ENCODE data around the gene LYZ. TPM values are rescaled to one million over a fixed set of nuclear protein-coding genes. Genes with fewer than 3 reads are reported as not detected.
A peak's percentile ranks its signal among the peaks of the same experiment; 100 is the strongest.

Gene LYZ
- total and polyA plus RNA-seq, 9 of the 15 experiments (the other 6 are each of a cell fraction or from before 2014, with no cell fraction given), result 27.2 to 96.3 (median 42.1) TPM

- TF ChIP-seq TEAD4 (IDR thresholded peaks at IDR 0.05; ENCODE audit: low read length), result peak; percentile 56; the same call in 1 of the 2 replicates
- TF ChIP-seq TEAD4 (CRISPR knock-in tag; IDR thresholded peaks at IDR 0.05; ENCODE audit: borderline replicate concordance), result no peak
- TF ChIP-seq CREM (IDR thresholded peaks at IDR 0.05; ENCODE audit: low read depth), result no peak
- no peak for TF ChIP-seq KDM1A (IDR thresholded peaks at IDR 0.05)
- TF ChIP-seq GTF2F1 (IDR thresholded peaks at IDR 0.05; ENCODE audit: low read depth, low read length), result no peak
- no peak for TF ChIP-seq ZBTB9 (CRISPR knock-in tag; IDR thresholded peaks at IDR 0.05)
- no peak for TF ChIP-seq POLR2H (tag; IDR thresholded peaks at IDR 0.05; ENCODE audit: low read depth)
- no peak for TF ChIP-seq ZNF318 (IDR thresholded peaks at IDR 0.05; ENCODE audit: borderline replicate concordance in 1 of 2, low read depth in 1 of 2)
- TF ChIP-seq POLR2AphosphoS5 (IDR thresholded peaks at IDR 0.05; ENCODE audit: control insufficient read depth, insufficient read depth, low read depth, low read length), result no peak
- no peak for TF ChIP-seq TCF7 (IDR thresholded peaks at IDR 0.05; ENCODE audit: borderline replicate concordance)
- no peak for TF ChIP-seq BRCA1 (IDR thresholded peaks at IDR 0.05)
- no peak for TF ChIP-seq BRCA1 (CRISPR knock-in tag; IDR thresholded peaks at IDR 0.05)
- TF ChIP-seq ZNF431 (CRISPR knock-in tag; IDR thresholded peaks at IDR 0.05), result no peak
- TF ChIP-seq CBFA2T3 (IDR thresholded peaks at IDR 0.05), result peak; percentile 70
- 0 out of 2 replicates have a peak, but pooled peaks have one; percentile 10 for TF ChIP-seq FOXA1 (IDR thresholded peaks at IDR 0.05; ENCODE audit: borderline replicate concordance)
- TF ChIP-seq FOXJ3 (CRISPR knock-in tag; IDR thresholded peaks at IDR 0.05), result no peak
- no peak for TF ChIP-seq ZNF639 (CRISPR knock-in tag; conservative IDR thresholded peaks at IDR 0.05 in 1 of 2, IDR thresholded peaks at IDR 0.05 in 1 of 2)
- TF ChIP-seq SMARCE1 (IDR thresholded peaks at IDR 0.05), result peak; percentile 41; the same call in 1 of the 2 replicates
Observed at GRCh38 chr12:69345742-69346141, 2.4 kb upstream of the LYZ start (continued).
